Measurements from ENCODE around the gene GPATCH2L. TPM values are rescaled to one million over a fixed set of nuclear protein-coding genes. Genes with fewer than 3 reads are reported as not detected.
A peak's percentile ranks its signal among the peaks of the same experiment; 100 is the strongest.

GPATCH2L gene
- total and polyA plus RNA-seq, 2 of the 13 experiments (the other 11 are each of a cell fraction or from before 2014, with no cell fraction given) = 14.4 to 29.0 TPM

GRCh38 chr14:76109087-76109880 is 42.4 kb upstream of the GPATCH2L start:
- Histone ChIP-seq H3K4me3 (replicated peaks in 1 of 3; ENCODE audit: insufficient read depth in 1 of 3, low read depth in 2 of 3, low read length in 3 of 3) (no peak overlapping the region), H2AFZ (ENCODE audit: low read length) (no peak overlapping the region), H3K27me3 (ENCODE audit: control insufficient read depth in 1 of 2, insufficient read depth in 2 of 2, low read length in 2 of 2) (peaks cover 0 to 38% of the 10 kb centered on the region in 2 experiments; a peak in 3 of 5 replicates), H3K4me2 (ENCODE audit: low read depth, low read length) (no peak overlapping the region), H3K9ac (ENCODE audit: insufficient read depth, low read depth, low read length) (no peak overlapping the region), H3K9me3 (ENCODE audit: low read length) (no peaks in the 10 kb centered on the region), H3K79me2 (ENCODE audit: insufficient read depth, low read length) (no peaks in the 10 kb centered on the region), H3K4me1 (ENCODE audit: insufficient read depth, low read length) (peaks cover 18% of the 10 kb centered on the region), H3K36me3 (replicated peaks in 1 of 2; ENCODE audit: control insufficient read depth in 1 of 2, insufficient read depth in 2 of 2, low read length in 2 of 2) (no peaks in the 10 kb centered on the region), H3K27ac (ENCODE audit: extremely low read length, insufficient read depth, low read length) (no peak overlapping the region), H4K20me1 (ENCODE audit: insufficient read depth, low read length) (no peaks in the 10 kb centered on the region)
- in situ Hi-C loops (cut with HindIII; ENCODE audit: extremely low pct_ligation_motif_present, low pct_unique_long_range_greater_than_20kb) = no loop called here
- no TSS peak for BruUV-seq (replicated peaks)
- CTCF ChIA-PET (ENCODE audit: low intra/inter-chr PET ratio, low total read pairs) = no interaction called here
- WGBS (ENCODE audit: low lambda C conversion rate) = 19% methylated on average over 12 of the region's 14 CpGs
- intact Hi-C loops (cut with micrococcal nuclease; ENCODE audit: unreplicated experiment) = loop anchor here (10.0 kb wide), 1 partner anchor 246 kb away; no protein-coding TSS in a partner anchor
- FAIRE-seq (no peak), ATAC-seq (peak; percentile 79), DNase-seq (ENCODE audit: low spot score) (no peak)
- TF ChIP-seq MTA1 (CRISPR knock-in tag; IDR thresholded peaks at IDR 0.05; ENCODE audit: borderline replicate concordance) (no peak), RCOR2 (CRISPR knock-in tag; IDR thresholded peaks at IDR 0.05) (no peak), ZNF264 (CRISPR knock-in tag; IDR thresholded peaks at IDR 0.05) (peak; percentile 82), ZBTB34 (CRISPR knock-in tag; IDR thresholded peaks at IDR 0.05) (no peak), SIX4 (CRISPR knock-in tag; IDR thresholded peaks at IDR 0.05) (peak; percentile 46; the same call in 1 of the 2 replicates), NFE2L2 (IDR thresholded peaks at IDR 0.05; ENCODE audit: low read length) (no peak)
- POLR2A ChIA-PET = no interaction called here
